H1 (cell line): Measurements from ENCODE around the gene NOS3.

Experiments
- BCL11A ChIP-seq, 2 experiments: IDR thresholded peaks; one replicate each; pipeline ENCODE4 v1.6.1; 2011; ENCODE audit warnings: low read depth in 2 of 2, low read length in 2 of 2, mild to moderate bottlenecking in 2 of 2
- POLR2AphosphoS5 ChIP-seq: IDR thresholded peaks from 2 replicates; pipeline ENCODE4 v1.6.1; 2011; ENCODE audit warnings: low read depth, low read length
- RAD21 ChIP-seq, 2 experiments: IDR thresholded peaks in 1 of 2; conservative IDR thresholded peaks in 1 of 2; 2 replicates each; pipeline ENCODE4 v1.6.1; 2011; ENCODE audit warnings: low read depth in 2 of 2, low read length in 2 of 2, improper control_type of control experiment in 1 of 2, inconsistent platforms in 1 of 2, mild to moderate bottlenecking in 1 of 2, moderate library complexity in 1 of 2
- RNF2 ChIP-seq: fragments of 200-900, 300-1000 bp; sonication (generic); IDR thresholded peaks from 2 replicates; pipeline ENCODE4 v1.7.1; 2016; ENCODE audit warnings: borderline replicate concordance, low read depth, mild to moderate bottlenecking, antibody characterized with exemption, low read length; ENCODE audit not compliant: poor library complexity, severe bottlenecking; ENCODE audit errors: missing control alignments
- SIN3A ChIP-seq, 2 experiments: IDR thresholded peaks in 1 of 2; conservative IDR thresholded peaks in 1 of 2; 2 replicates each; pipeline ENCODE4 v1.6.1; 2011 to 2012; ENCODE audit warnings: low read length in 2 of 2, improper control_type of control experiment in 1 of 2, low read depth in 1 of 2, mild to moderate bottlenecking in 1 of 2
- TEAD4 ChIP-seq: IDR thresholded peaks from 2 replicates; pipeline ENCODE4 v1.6.1; 2012; ENCODE audit warnings: low read depth, low read length, inconsistent platforms, mixed read lengths
- ZNF274 ChIP-seq: IDR thresholded peaks from 2 replicates; pipeline ENCODE4 v1.7.0; 2012; ENCODE audit warnings: low read length, borderline replicate concordance; ENCODE audit errors: extremely low read depth
- TF ChIP-seq, protein P1 (sequence below), 3 experiments: IDR thresholded peaks; 1 replicate in 2 of 3; 2 replicates in 1 of 3; pipeline versions ENCODE4 v1.5.1 to v1.6.1; 2011; ENCODE audit warnings: low read length in 3 of 3, mild to moderate bottlenecking in 3 of 3, inconsistent platforms in 2 of 3, low read depth in 1 of 3, moderate library complexity in 1 of 3; ENCODE audit not compliant: insufficient read depth in 1 of 3; ENCODE audit errors: control extremely low read depth in 1 of 3
- TF ChIP-seq, protein P2 (sequence below): IDR thresholded peaks from 2 replicates; pipeline ENCODE4 v1.6.1; 2011; ENCODE audit warnings: low read length, improper control_type of control experiment
- TF ChIP-seq, protein P3 (sequence below): IDR thresholded peaks from 2 replicates; pipeline ENCODE4 v1.6.1; 2012; ENCODE audit warnings: inconsistent platforms

DNA sequence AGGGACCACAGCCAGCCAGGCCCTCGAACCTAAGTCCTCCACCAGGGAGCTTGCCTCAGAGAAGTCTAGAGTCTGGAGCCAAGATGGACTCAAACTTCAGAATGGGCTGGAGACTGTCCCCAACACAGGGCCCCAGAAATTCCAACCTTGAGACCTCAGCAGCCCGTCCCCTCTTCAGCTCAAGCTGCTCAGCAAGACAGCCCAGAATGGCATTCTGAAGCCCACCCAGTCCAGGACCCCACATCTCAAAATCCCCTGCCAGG is 28.6 kb upstream of the NOS3 start:
- TF ChIP-seq, protein P1, sequence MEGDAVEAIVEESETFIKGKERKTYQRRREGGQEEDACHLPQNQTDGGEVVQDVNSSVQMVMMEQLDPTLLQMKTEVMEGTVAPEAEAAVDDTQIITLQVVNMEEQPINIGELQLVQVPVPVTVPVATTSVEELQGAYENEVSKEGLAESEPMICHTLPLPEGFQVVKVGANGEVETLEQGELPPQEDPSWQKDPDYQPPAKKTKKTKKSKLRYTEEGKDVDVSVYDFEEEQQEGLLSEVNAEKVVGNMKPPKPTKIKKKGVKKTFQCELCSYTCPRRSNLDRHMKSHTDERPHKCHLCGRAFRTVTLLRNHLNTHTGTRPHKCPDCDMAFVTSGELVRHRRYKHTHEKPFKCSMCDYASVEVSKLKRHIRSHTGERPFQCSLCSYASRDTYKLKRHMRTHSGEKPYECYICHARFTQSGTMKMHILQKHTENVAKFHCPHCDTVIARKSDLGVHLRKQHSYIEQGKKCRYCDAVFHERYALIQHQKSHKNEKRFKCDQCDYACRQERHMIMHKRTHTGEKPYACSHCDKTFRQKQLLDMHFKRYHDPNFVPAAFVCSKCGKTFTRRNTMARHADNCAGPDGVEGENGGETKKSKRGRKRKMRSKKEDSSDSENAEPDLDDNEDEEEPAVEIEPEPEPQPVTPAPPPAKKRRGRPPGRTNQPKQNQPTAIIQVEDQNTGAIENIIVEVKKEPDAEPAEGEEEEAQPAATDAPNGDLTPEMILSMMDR (IDR thresholded peaks at IDR 0.05; ENCODE audit: control extremely low read depth in 1 of 3, insufficient read depth in 1 of 3, low read depth in 1 of 3, low read length in 3 of 3), result no peak
- TF ChIP-seq SIN3A (conservative IDR thresholded peaks at IDR 0.05 in 1 of 2, IDR thresholded peaks at IDR 0.05 in 1 of 2; ENCODE audit: low read depth in 1 of 2, low read length in 2 of 2) (no peak), RNF2 (no peak), RAD21 (IDR thresholded peaks at IDR 0.05 in 1 of 2, conservative IDR thresholded peaks at IDR 0.05 in 1 of 2; ENCODE audit: low read depth in 2 of 2, low read length in 2 of 2) (no peak), ZNF274 (no peak), POLR2AphosphoS5 (no peak), TEAD4 (no peak), BCL11A (IDR thresholded peaks at IDR 0.05; ENCODE audit: low read depth in 2 of 2, low read length in 2 of 2) (no peak)
- TF ChIP-seq, protein P2, sequence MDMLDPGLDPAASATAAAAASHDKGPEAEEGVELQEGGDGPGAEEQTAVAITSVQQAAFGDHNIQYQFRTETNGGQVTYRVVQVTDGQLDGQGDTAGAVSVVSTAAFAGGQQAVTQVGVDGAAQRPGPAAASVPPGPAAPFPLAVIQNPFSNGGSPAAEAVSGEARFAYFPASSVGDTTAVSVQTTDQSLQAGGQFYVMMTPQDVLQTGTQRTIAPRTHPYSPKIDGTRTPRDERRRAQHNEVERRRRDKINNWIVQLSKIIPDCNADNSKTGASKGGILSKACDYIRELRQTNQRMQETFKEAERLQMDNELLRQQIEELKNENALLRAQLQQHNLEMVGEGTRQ, result no peak
- TF ChIP-seq, protein P3, sequence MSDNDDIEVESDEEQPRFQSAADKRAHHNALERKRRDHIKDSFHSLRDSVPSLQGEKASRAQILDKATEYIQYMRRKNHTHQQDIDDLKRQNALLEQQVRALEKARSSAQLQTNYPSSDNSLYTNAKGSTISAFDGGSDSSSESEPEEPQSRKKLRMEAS, result no peak
